Measurements from ENCODE around the gene RFC1.

The RFC1 gene

GRCh38 chr4:39259571-39260330, 106.4 kb downstream of the RFC1 start:
- DNase-seq (ENCODE audit: insufficient read length, low spot score) (no peak), FAIRE-seq (no peak)
- TF ChIP-seq POLR2A (IDR thresholded peaks at IDR 0.05; ENCODE audit: low read depth, low read length), result no peak

DNA sequence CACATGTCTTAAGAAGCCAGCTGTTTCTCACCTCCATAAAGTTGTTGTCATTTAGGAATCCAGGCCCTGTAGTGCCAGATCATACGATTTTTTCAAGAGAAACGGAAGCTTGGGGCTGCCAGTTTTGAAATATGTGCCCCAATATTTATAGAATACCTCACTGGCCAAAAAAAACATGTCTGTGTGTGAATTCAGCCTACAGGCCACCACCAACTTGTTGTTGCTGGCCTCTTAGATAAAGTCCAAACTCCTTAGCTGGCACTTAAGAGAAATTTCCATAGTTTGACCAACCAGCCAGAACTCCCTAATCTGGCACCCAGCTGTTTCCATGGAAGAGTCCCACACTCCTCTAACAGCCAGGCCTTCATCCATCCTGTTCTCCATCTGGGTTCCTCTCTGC, 109.7 kb downstream of the RFC1 start:
- TF ChIP-seq POLR2A (IDR thresholded peaks at IDR 0.05; ENCODE audit: low read depth, low read length), result no peak
- FAIRE-seq, result no peak
- DNase-seq (ENCODE audit: insufficient read length, low spot score), result peak; percentile 6

GRCh38 chr4:39255871-39256270, 110.3 kb downstream of the RFC1 start:
- FAIRE-seq, result no peak
- DNase-seq (ENCODE audit: insufficient read length, low spot score), result no peak
- TF ChIP-seq POLR2A (IDR thresholded peaks at IDR 0.05; ENCODE audit: low read depth, low read length), result no peak

DNA sequence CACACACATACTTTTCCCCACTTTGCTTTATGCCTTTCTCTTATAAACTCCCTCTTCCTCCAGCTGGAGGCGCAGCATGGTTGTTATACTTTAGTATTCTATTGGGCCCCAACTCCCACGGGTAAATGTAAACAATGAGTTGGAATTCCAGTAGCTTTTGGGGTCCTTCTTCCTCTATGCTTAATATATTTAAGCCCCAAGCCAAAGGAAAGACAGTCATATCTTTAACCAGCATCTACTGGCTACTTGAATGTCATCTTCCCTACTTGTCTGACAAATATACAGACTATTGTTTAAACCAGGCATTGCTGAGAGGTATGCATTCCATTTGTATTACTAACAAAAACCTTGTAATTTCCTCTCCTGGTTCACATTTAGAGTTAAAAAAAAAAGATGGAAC, 110.9 kb downstream of the RFC1 start:
- peak; percentile 35 for DNase-seq (ENCODE audit: insufficient read length, low spot score)

GRCh38 chr4:39243462-39243861, 122.7 kb downstream of the RFC1 start:
- FAIRE-seq, result no peak
- no peak for TF ChIP-seq POLR2A (IDR thresholded peaks at IDR 0.05; ENCODE audit: low read depth, low read length)
- DNase-seq (ENCODE audit: insufficient read length, low spot score), result no peak

More for the DNA sequence above, 110.9 kb downstream of the RFC1 start:
- TF ChIP-seq POLR2A (IDR thresholded peaks at IDR 0.05; ENCODE audit: low read depth, low read length), result no peak
- FAIRE-seq, result peak; percentile 70
